ENCODE results near the gene LAPTM4A. TPM values are rescaled to one million over a fixed set of nuclear protein-coding genes. Genes with fewer than 3 reads are reported as not detected.

LAPTM4A gene
- polyA plus RNA-seq, 3 donors from 2014 or later = 116 to 164 (median 153) TPM

GRCh38 chr2:19989342-19989666, 62.1 kb downstream of the LAPTM4A start:
- H3K4me3 Mint-ChIP-seq = peak overlapping the region; percentile 91 to 94 (median 92)
- peaks cover 1 to 5% (median 2%) of the 10 kb centered on the region in 3 donors for H3K36me3 Mint-ChIP-seq
- H3K27ac Mint-ChIP-seq = peak overlapping the region; percentile 88 to 95 (median 92)
- H3K4me1 Mint-ChIP-seq = peaks cover 27 to 35% of the 10 kb centered on the region in 2 donors
- H3K9me3 Mint-ChIP-seq = no peaks in the 10 kb centered on the region
- peaks cover 14 to 23% (median 17%) of the 10 kb centered on the region in 3 donors for H3K27me3 Mint-ChIP-seq (ENCODE audit: low read depth in 3 of 3)
- DNase-seq = peak in 1 of 3 donors; percentile 5

GRCh38 chr2:19988600-19988999, 62.8 kb downstream of the LAPTM4A start:
- no peaks in the 10 kb centered on the region for H3K9me3 Mint-ChIP-seq
- peaks cover 4 to 9% (median 5%) of the 10 kb centered on the region in 3 donors for H3K36me3 Mint-ChIP-seq
- H3K27me3 Mint-ChIP-seq (ENCODE audit: low read depth in 3 of 3) = peaks cover 13 to 23% (median 14%) of the 10 kb centered on the region in 3 donors
- no peak for DNase-seq
- H3K27ac Mint-ChIP-seq = peak overlapping the region; percentile 88 to 95 (median 92)
- peak overlapping the region; percentile 91 to 94 (median 92) for H3K4me3 Mint-ChIP-seq
- H3K4me1 Mint-ChIP-seq = peaks cover 27 to 35% of the 10 kb centered on the region in 2 donors

GRCh38 chr2:19987936-19988335, 63.5 kb downstream of the LAPTM4A start:
- DNase-seq = no peak
- Mint-ChIP-seq H3K36me3 (peaks cover 4 to 9% (median 5%) of the 10 kb centered on the region in 3 donors), H3K27ac (peak overlapping the region in 3 of 6 donors; percentile 90 to 95 (median 91)), H3K4me1 (peaks cover 27 to 35% of the 10 kb centered on the region in 2 donors), H3K27me3 (ENCODE audit: low read depth in 3 of 3) (peaks cover 9 to 21% (median 14%) of the 10 kb centered on the region in 3 donors), H3K9me3 (no peaks in the 10 kb centered on the region), H3K4me3 (peak overlapping the region in 2 of 5 donors; percentile 3 to 92)

Other genes starting within 250 kb of the LAPTM4A start
- 10 to 100 TPM; 14.0 to 28.3 (median 22.2) TPM for gene TTC32, start 149.6 kb downstream of the LAPTM4A start, polyA plus RNA-seq
- 1 to 10 TPM; 2.3 to 2.7 (median 2.4) TPM for gene WDR35, start 61.5 kb downstream of the LAPTM4A start, polyA plus RNA-seq
- not detected for gene MATN3, start 39.0 kb downstream of the LAPTM4A start, polyA plus RNA-seq
- not detected for gene SDC1, start 173.5 kb upstream of the LAPTM4A start, polyA plus RNA-seq